Measurements from ENCODE around the gene PLXNA1. TPM values are rescaled to one million over a fixed set of nuclear protein-coding genes. Genes with fewer than 3 reads are reported as not detected.

Gene PLXNA1
- total and polyA plus RNA-seq, 9 of the 15 experiments (the other 6 are each of a cell fraction or from before 2014, with no cell fraction given) = 0.23 to 59.9 (median 16.8) TPM

DNA sequence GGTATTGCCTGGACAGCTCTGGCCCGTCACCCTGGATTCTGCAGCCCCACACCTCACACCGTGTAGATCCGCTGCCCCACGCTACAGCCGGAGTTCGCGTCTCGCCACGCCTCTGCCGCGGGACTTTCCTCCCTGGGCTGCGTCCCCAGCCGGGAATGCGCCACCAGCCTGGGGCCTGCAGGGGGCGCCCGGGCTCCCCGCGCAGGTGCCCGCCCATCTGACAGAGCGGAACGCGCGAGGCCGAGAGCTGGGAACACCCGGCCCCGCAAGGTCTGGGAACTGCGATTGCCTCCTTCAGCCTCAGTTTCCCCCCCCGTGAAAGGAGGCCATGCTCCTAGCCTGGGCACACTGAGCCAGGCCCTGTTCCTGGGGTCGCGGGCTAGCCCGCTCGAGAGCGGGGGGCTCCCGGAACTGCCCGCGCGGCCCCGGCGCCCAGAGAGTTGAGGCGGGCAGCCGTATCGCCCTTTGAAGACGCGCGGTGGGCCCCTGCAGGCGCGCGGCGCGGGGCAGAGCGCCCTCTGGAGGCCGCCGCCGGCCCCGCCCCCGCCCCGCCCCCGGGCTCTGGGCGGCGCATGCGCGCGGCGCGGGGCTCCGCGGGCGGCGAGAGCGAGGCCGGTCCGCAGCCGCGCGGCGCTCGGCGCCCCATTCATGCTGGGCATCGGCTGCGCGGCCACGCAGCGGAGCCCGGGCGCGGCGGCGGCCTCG lies at the start of gene PLXNA1 (continued):
- peak; percentile 9 for TF ChIP-seq NEUROD1 (IDR thresholded peaks at IDR 0.05; ENCODE audit: borderline replicate concordance, low read depth, low read length, partially characterized antibody)
- TF ChIP-seq, protein P1, sequence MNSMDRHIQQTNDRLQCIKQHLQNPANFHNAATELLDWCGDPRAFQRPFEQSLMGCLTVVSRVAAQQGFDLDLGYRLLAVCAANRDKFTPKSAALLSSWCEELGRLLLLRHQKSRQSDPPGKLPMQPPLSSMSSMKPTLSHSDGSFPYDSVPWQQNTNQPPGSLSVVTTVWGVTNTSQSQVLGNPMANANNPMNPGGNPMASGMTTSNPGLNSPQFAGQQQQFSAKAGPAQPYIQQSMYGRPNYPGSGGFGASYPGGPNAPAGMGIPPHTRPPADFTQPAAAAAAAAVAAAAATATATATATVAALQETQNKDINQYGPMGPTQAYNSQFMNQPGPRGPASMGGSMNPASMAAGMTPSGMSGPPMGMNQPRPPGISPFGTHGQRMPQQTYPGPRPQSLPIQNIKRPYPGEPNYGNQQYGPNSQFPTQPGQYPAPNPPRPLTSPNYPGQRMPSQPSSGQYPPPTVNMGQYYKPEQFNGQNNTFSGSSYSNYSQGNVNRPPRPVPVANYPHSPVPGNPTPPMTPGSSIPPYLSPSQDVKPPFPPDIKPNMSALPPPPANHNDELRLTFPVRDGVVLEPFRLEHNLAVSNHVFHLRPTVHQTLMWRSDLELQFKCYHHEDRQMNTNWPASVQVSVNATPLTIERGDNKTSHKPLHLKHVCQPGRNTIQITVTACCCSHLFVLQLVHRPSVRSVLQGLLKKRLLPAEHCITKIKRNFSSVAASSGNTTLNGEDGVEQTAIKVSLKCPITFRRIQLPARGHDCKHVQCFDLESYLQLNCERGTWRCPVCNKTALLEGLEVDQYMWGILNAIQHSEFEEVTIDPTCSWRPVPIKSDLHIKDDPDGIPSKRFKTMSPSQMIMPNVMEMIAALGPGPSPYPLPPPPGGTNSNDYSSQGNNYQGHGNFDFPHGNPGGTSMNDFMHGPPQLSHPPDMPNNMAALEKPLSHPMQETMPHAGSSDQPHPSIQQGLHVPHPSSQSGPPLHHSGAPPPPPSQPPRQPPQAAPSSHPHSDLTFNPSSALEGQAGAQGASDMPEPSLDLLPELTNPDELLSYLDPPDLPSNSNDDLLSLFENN (IDR thresholded peaks at IDR 0.05; ENCODE audit: low read depth in 2 of 2, low read length in 2 of 2) = 0 out of 4 replicates have a peak, but pooled peaks of 1 of the 2 experiments have one; percentile 24
- no peak for TF ChIP-seq ZZZ3 (IDR thresholded peaks at IDR 0.05)
- no peak for TF ChIP-seq EWSR1 (IDR thresholded peaks at IDR 0.05; ENCODE audit: borderline replicate concordance, low read depth, partially characterized antibody)
- TF ChIP-seq, protein P2, sequence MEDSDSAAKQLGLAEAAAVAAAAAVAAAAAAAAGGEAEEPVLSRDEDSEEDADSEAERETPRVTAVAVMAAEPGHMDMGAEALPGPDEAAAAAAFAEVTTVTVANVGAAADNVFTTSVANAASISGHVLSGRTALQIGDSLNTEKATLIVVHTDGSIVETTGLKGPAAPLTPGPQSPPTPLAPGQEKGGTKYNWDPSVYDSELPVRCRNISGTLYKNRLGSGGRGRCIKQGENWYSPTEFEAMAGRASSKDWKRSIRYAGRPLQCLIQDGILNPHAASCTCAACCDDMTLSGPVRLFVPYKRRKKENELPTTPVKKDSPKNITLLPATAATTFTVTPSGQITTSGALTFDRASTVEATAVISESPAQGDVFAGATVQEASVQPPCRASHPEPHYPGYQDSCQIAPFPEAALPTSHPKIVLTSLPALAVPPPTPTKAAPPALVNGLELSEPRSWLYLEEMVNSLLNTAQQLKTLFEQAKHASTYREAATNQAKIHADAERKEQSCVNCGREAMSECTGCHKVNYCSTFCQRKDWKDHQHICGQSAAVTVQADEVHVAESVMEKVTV (CRISPR knock-in tag; IDR thresholded peaks at IDR 0.05) = 0 out of 2 replicates have a peak, but pooled peaks have one; percentile 20
- TF ChIP-seq, protein P3, sequence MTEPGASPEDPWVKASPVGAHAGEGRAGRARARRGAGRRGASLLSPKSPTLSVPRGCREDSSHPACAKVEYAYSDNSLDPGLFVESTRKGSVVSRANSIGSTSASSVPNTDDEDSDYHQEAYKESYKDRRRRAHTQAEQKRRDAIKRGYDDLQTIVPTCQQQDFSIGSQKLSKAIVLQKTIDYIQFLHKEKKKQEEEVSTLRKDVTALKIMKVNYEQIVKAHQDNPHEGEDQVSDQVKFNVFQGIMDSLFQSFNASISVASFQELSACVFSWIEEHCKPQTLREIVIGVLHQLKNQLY (CRISPR knock-in tag; conservative IDR thresholded peaks at IDR 0.05) = no peak
- peak; percentile 90 for TF ChIP-seq SP1 (CRISPR knock-in tag; IDR thresholded peaks at IDR 0.05)
- peak; percentile 67; the same call in 1 of the 2 replicates for TF ChIP-seq HNRNPL (IDR thresholded peaks at IDR 0.05; ENCODE audit: low read depth, low read length)
- no peak for TF ChIP-seq TFAM (CRISPR knock-in tag; conservative IDR thresholded peaks at IDR 0.05)
- TF ChIP-seq GATA2 (CRISPR knock-in tag; IDR thresholded peaks at IDR 0.05) = no peak
- peak; percentile 45 for TF ChIP-seq RBM22 (IDR thresholded peaks at IDR 0.05; ENCODE audit: low read depth, low read length, poor library complexity, severe bottlenecking)
- TF ChIP-seq U2AF1 (optimal IDR thresholded peaks at IDR 0.05; ENCODE audit: low read depth, low read length) = peak; percentile 63
- 0 out of 2 replicates have a peak, but pooled peaks have one; percentile 43 for TF ChIP-seq ATF7 (IDR thresholded peaks at IDR 0.05)
- TF ChIP-seq ZNF584 (CRISPR knock-in tag; IDR thresholded peaks at IDR 0.05; ENCODE audit: low read depth) = no peak
- TF ChIP-seq RNF2 (IDR thresholded peaks at IDR 0.05) = peak; percentile 73
- peak; percentile 99 for TF ChIP-seq RBM25 (IDR thresholded peaks at IDR 0.05; ENCODE audit: low read depth, low read length, severe bottlenecking)
- no peak for TF ChIP-seq MAFK (IDR thresholded peaks at IDR 0.05; ENCODE audit: low read length)
- TF ChIP-seq POLR3G (IDR thresholded peaks at IDR 0.05; ENCODE audit: extremely low read depth, insufficient read length, insufficient replicate concordance) = no peak
- peak; percentile 97 for TF ChIP-seq SMARCA5 (IDR thresholded peaks at IDR 0.05)
- TF ChIP-seq, protein P4, sequence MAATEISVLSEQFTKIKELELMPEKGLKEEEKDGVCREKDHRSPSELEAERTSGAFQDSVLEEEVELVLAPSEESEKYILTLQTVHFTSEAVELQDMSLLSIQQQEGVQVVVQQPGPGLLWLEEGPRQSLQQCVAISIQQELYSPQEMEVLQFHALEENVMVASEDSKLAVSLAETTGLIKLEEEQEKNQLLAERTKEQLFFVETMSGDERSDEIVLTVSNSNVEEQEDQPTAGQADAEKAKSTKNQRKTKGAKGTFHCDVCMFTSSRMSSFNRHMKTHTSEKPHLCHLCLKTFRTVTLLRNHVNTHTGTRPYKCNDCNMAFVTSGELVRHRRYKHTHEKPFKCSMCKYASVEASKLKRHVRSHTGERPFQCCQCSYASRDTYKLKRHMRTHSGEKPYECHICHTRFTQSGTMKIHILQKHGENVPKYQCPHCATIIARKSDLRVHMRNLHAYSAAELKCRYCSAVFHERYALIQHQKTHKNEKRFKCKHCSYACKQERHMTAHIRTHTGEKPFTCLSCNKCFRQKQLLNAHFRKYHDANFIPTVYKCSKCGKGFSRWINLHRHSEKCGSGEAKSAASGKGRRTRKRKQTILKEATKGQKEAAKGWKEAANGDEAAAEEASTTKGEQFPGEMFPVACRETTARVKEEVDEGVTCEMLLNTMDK (IDR thresholded peaks at IDR 0.05; ENCODE audit: borderline replicate concordance, insufficient read depth, low read depth, low read length, poor library complexity, severe bottlenecking) = peak; percentile 88

Data from K562 (cell line).